HG03095 (cell line): ENCODE data around the gene CDON.
"Not testable (repeated sequence)": the region's sequence is repeated elsewhere in the genome, so short reads cannot be mapped to it uniquely, and the experiment has no call there.

Source experiments
- ATAC-seq: cut with Tn5 transposase; IDR thresholded peaks from one replicate; pipeline ENCODE4 v1.9.1; 2021; ENCODE audit warnings: moderate library complexity; ENCODE audit not compliant: unreplicated experiment

Gene CDON

GRCh38 chr11:126046570-126047195 is 16.0 kb downstream of the CDON start:
- ATAC-seq: no peak

- ATAC-seq: no peak
Measured at GRCh38 chr11:126039485-126040271, 23.0 kb downstream of the CDON start.

- no peak for ATAC-seq
Measured at GRCh38 chr11:126035718-126036117, 26.9 kb downstream of the CDON start.

- ATAC-seq: no peak
Measured at GRCh38 chr11:126034933-126035425, 27.7 kb downstream of the CDON start.

- ATAC-seq: no peak
Measured at GRCh38 chr11:126034039-126034932, 28.4 kb downstream of the CDON start.

GRCh38 chr11:126032375-126032774 is 30.3 kb downstream of the CDON start:
- ATAC-seq: no peak

- ATAC-seq: no peak
Measured at GRCh38 chr11:126029805-126030204, 32.9 kb downstream of the CDON start.

- ATAC-seq: no peak
Measured at GRCh38 chr11:126029237-126029636, 33.4 kb downstream of the CDON start.

GRCh38 chr11:126028534-126028933 is 34.1 kb downstream of the CDON start:
- not testable (repeated sequence) for ATAC-seq

- ATAC-seq: no peak
Measured at GRCh38 chr11:126026579-126026978, 36.1 kb downstream of the CDON start.

GRCh38 chr11:126025822-126026221 is 36.8 kb downstream of the CDON start:
- ATAC-seq: no peak

- no peak for ATAC-seq
Measured at GRCh38 chr11:126024123-126024522, 38.5 kb downstream of the CDON start.

- ATAC-seq: no peak
Measured at GRCh38 chr11:126012852-126013251, 49.8 kb downstream of the CDON start.

- no peak for ATAC-seq
Measured at GRCh38 chr11:126011754-126012153, 50.9 kb downstream of the CDON start.

- no peak for ATAC-seq
Measured at GRCh38 chr11:126011265-126011664, 51.4 kb downstream of the CDON start.

GRCh38 chr11:126008956-126009355 is 53.7 kb downstream of the CDON start:
- no peak for ATAC-seq

- ATAC-seq: no peak
Measured at GRCh38 chr11:126007238-126007637, 55.4 kb downstream of the CDON start.

GRCh38 chr11:126006068-126006467 is 56.6 kb downstream of the CDON start:
- ATAC-seq: no peak

- ATAC-seq: no peak
Measured at GRCh38 chr11:126002181-126002580, 60.5 kb downstream of the CDON start.

GRCh38 chr11:125999234-125999880 is 63.3 kb downstream of the CDON start:
- no peak for ATAC-seq

GRCh38 chr11:125998267-125998666 is 64.4 kb downstream of the CDON start:
- ATAC-seq: no peak
